ENCODE measurements around the gene OGFOD2.

The OGFOD2 gene

GRCh38 chr12:122998316-122998715 lies 23.3 kb downstream of the OGFOD2 start:
- Mint-ChIP-seq H3K4me1 (no peaks in the 10 kb centered on the region), H3K27ac (no peak overlapping the region), H3K4me3 (no peak overlapping the region), H3K9me3 (no peaks in the 10 kb centered on the region), H3K36me3 (ENCODE audit: low read depth) (no peaks in the 10 kb centered on the region), H3K27me3 (ENCODE audit: low read depth) (no peaks in the 10 kb centered on the region)
- TF ChIP-seq CTCF (IDR thresholded peaks at IDR 0.05; ENCODE audit: unreplicated experiment in 3 of 3) = no peak

DNA sequence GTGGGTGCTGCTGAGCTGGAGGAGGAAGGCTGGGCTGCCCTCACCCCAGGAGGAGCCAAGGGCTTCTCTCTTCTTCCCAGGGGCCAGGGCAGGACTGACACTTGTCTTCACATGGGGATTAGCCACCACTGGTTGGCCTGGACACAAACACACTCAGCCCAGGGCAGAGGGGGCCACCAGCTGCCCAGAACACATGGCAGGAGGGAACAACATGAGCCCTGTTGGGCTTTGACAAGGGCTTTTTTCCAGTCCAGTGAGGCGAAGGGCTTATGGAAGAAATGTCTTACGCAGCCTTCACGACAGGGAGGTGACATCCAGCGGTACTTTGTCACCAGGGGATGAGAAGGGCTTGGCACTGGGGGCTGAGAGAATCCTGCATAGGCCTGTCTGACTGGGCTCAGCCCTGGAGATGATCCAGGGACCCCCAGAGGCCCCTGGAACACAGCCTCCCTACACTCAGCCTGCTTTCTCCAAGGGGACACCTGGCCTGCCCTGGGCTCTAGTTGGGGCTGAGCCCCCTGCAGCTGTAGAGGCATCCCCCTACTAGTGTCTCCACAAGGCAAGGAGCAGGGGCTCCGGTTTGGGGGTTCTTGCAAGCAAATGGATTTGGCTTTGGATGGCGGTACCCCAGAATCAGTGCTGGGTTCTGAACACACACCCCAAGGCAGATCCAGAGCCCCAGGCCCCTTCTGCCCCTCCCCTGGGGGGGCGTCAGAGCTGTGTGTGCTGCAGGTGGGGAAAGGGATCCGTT lies 24.3 kb downstream of the OGFOD2 start:
- Mint-ChIP-seq H3K36me3 (ENCODE audit: low read depth) (no peaks in the 10 kb centered on the region), H3K27me3 (ENCODE audit: low read depth) (no peaks in the 10 kb centered on the region)

GRCh38 chr12:122999986-123000420 lies 25.0 kb downstream of the OGFOD2 start:
- no peaks in the 10 kb centered on the region for H3K36me3 Mint-ChIP-seq (ENCODE audit: low read depth)
- no peak overlapping the region for H3K4me3 Mint-ChIP-seq
- no peaks in the 10 kb centered on the region for H3K27me3 Mint-ChIP-seq (ENCODE audit: low read depth)
- H3K27ac Mint-ChIP-seq = no peak overlapping the region
- H3K4me1 Mint-ChIP-seq = no peaks in the 10 kb centered on the region
- TF ChIP-seq CTCF (IDR thresholded peaks at IDR 0.05; ENCODE audit: unreplicated experiment in 3 of 3) = no peak
- H3K9me3 Mint-ChIP-seq = no peaks in the 10 kb centered on the region

More for the DNA sequence above, 24.3 kb downstream of the OGFOD2 start:
- Mint-ChIP-seq H3K4me3 (no peak overlapping the region), H3K27ac (no peak overlapping the region), H3K9me3 (no peaks in the 10 kb centered on the region), H3K4me1 (no peaks in the 10 kb centered on the region)
- TF ChIP-seq CTCF (IDR thresholded peaks at IDR 0.05; ENCODE audit: unreplicated experiment in 3 of 3) = no peak

- H3K4me1 Mint-ChIP-seq = no peaks in the 10 kb centered on the region
- no peaks in the 10 kb centered on the region for H3K36me3 Mint-ChIP-seq (ENCODE audit: low read depth)
- H3K27me3 Mint-ChIP-seq (ENCODE audit: low read depth) = no peaks in the 10 kb centered on the region
- H3K27ac Mint-ChIP-seq = no peak overlapping the region
- H3K9me3 Mint-ChIP-seq = no peaks in the 10 kb centered on the region
- no peak for TF ChIP-seq CTCF (IDR thresholded peaks at IDR 0.05; ENCODE audit: unreplicated experiment in 3 of 3)
- no peak overlapping the region for H3K4me3 Mint-ChIP-seq
Observed at GRCh38 chr12:123000578-123000977, 25.5 kb downstream of the OGFOD2 start.

GRCh38 chr12:123001464-123001863 lies 26.4 kb downstream of the OGFOD2 start:
- Mint-ChIP-seq H3K4me1 (no peaks in the 10 kb centered on the region), H3K27ac (no peak overlapping the region), H3K27me3 (ENCODE audit: low read depth) (no peaks in the 10 kb centered on the region), H3K4me3 (no peak overlapping the region), H3K36me3 (ENCODE audit: low read depth) (no peaks in the 10 kb centered on the region), H3K9me3 (no peaks in the 10 kb centered on the region)
- TF ChIP-seq CTCF (IDR thresholded peaks at IDR 0.05; ENCODE audit: unreplicated experiment in 3 of 3) = no peak

GRCh38 chr12:123003257-123003656 lies 28.2 kb downstream of the OGFOD2 start:
- H3K4me3 Mint-ChIP-seq = no peak overlapping the region
- H3K36me3 Mint-ChIP-seq (ENCODE audit: low read depth) = no peaks in the 10 kb centered on the region
- H3K27ac Mint-ChIP-seq = no peak overlapping the region
- no peaks in the 10 kb centered on the region for H3K4me1 Mint-ChIP-seq
- H3K27me3 Mint-ChIP-seq (ENCODE audit: low read depth) = no peaks in the 10 kb centered on the region
- no peak for TF ChIP-seq CTCF (IDR thresholded peaks at IDR 0.05; ENCODE audit: unreplicated experiment in 3 of 3)
- H3K9me3 Mint-ChIP-seq = no peaks in the 10 kb centered on the region

Data from nephron (organoid).